Ramos (cell line): ENCODE results near the gene SLC9A7.

Source experiments
- in situ Hi-C: fragments of 300-500 bp; cut with MboI; formaldehyde crosslinking; loops from one replicate; pipeline ENCODE4 v1.14.3; 2022; ENCODE audit warnings: low sequenced_read_pairs; ENCODE audit not compliant: unreplicated experiment

Gene SLC9A7

DNA sequence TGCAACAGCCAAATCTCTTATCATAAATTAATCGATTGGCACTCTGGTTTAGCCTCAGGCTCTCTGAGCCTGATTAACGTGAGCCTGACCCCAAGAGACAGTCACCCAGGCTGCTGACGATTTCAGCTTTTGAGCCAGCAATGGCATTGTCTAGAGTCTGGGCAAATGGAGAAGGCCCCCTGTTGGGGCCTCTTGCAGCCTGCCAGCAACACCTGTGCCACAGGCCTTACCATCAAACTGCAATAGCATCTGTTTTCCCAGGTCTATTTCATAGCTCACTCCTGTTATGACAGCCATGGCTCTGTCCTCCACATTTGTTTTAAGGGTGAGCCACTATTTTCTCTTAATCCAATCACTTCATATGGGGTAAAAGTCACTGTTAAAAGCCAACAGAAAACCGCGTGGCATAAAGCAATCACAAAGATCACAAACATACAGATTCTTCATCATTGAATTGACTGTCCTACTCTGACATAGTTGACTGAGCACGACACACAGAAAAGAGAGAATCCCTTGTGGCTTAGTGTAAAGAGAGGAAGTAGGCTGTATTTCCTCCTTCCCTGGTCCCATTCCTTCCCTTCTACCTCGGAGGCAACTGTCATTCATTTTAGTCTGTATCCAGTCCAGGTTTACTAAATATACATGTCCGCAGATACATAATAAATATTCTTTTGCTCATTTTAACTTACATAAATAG is 47.8 kb downstream of the SLC9A7 start:
- in situ Hi-C loops: no loop called here

DNA sequence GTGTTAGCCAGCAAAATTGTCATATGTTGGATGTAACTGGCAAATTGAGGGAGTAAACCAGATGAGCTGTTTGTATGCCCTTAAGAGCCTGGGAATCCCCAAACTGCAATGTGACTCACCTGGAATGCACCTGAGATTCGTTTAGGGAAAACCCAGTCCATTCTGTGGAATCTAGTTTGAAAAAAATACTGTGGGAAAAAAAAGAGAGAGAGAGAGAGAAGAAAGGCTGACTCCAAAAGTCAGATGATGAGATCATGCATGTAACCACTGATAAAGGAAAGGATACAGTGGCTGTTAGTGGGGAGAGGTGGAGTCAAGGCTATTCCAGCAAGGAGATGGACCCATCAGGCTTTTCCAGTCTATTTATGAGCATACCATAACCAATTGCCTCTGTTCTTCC is 48.5 kb downstream of the SLC9A7 start:
- in situ Hi-C loops: no loop called here

DNA sequence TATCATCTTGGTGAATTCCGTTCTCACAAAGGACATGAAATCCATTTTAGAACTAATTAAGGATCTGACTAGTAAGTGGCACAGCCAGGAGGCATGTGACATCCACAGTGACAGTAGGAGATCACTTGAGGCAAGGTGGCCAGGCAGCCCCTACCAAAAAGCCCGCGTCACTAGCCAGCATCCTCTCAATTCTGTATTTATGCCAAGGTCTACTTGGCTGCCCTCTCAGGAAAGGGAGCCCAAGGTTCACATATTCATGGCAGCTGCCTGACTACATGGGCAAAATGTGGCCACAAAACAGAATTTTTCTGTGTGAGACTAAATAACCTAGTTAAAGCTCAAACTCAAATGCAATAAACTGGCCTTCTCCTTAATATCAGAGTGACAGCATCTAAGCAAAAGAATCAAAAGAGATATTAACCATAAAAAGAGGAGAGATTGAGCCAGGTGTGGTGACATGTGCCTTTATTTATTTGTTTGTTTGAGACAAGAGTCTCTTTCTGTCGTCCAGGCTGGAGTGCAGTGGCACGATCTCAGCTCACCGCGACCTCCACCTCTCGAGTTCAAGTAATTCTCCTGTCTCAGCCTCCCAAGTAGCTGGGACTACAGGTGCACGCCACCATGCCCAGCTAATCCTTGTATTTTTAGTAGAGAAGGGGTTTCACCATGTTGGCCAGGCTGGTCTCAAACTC is 51.5 kb downstream of the SLC9A7 start:
- in situ Hi-C loops: no loop called here

DNA sequence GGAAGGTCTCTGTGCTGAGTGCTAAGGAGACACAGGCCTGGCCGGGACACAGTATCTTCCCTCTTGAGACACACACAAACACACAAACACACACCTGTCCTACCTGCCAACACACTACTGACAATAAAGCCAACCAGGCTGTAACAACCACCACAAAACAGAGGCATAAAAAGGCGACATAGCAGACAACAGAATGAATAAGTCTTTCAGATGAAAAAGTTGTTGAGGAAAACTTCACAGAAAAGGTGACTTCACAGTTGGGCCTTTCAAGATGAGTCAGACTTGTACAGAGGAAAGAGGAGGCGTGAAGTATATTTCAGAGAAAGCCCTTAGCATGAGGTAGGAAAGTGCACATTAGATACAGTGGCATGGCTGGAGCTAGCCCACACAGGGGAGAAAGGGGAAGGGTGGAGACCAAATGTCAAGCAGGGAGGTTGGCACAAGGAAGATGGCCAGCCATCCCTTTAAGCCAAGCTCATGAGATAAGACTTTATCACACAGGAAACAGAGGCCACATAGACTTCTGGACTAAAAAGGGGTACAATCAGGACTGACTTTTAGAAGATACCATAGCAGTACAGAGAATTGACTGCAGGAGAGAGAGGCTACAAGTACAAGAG is 54.0 kb downstream of the SLC9A7 start:
- in situ Hi-C loops: no loop called here

DNA sequence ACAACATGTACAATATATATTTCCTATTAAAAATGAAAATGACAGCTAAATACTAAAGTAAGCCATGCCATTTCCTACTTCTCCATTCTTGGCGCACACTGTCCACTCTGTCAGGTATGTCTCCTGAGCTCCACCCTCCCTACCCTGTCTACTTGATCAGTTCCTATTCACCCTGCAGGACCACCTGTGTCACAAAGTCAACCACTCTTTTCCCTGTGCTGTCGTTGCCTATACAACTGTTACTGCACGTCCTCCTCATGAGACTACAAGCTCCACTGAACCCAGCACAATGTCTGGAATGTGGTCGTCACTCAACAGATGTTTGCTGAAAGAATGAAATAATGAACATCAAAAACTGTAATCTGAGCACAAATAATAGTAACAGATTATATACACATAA is 54.9 kb downstream of the SLC9A7 start:
- in situ Hi-C loops: no loop called here

DNA sequence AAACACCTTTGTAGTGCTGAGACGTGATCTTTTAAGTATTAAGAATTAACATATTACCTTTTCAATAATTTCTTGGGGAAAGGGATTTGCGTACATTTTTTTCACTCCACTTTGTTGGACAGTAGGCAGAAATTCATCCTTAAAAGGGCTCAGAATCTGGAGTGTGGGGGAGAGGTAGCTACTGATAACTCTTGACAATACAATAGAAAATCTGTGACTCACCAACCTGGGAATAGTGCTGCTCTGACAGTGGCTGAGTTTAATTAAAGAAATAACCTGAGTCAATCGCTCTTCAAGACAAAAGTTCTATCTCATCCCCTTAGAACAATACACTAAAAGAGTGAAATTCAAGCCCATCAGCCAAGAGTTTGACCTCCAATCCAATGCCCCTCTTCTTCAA is 60.2 kb downstream of the SLC9A7 start:
- in situ Hi-C loops: no loop called here

DNA sequence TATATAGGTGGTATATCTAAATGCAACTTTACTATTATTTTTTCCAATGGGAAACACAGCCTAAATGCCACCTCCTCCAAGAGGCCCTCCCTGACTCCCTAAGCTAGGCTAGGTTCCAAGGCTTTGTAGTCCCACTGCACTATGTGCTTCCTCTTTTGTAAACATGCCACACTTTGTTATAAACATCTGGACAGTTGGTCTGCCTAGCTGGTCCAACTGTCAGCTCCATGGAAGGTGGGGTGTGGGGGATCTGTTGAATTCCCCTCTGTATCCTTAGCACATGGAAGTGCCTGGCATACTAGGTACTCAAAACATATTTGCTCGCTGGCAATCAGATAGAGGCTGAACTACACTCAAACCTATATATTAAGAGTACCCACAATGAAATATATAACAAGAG is 63.4 kb downstream of the SLC9A7 start:
- in situ Hi-C loops: no loop called here

DNA sequence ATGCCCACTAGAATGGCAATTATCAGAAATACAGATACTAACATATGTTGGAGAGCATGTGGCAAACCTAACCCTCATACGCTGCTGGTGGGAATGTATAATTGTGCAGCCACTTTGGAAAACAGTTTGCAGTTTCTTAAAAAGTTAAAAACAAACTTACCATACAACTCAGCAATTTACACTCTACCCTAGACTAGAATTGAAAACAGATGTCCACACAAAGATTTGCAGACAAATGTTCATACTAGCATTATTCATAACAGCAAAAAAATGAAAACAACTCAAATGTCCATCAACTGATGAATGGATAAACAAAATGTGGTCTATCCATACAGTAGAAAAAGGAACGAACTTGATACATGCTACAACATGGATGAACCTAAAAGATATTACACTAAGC is 64.4 kb downstream of the SLC9A7 start:
- in situ Hi-C loops: no loop called here

DNA sequence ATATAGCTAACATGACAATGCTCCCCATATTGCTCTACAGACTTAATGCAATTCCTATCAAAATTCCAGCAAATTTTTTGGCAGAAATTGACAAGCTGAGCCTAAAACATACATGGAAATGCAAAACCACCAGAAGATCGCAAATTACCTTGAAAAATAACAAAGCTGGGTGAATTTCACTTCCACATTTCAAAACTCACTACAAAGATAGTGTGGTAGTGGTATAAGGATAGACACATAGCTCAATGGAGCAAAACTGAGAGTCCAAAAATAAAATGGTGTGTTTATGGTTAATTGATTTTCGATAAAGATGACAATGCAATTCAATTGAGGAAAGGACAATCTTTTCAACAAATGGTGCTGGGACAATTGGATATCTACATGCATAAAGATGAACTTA is 65.8 kb downstream of the SLC9A7 start:
- in situ Hi-C loops: no loop called here

DNA sequence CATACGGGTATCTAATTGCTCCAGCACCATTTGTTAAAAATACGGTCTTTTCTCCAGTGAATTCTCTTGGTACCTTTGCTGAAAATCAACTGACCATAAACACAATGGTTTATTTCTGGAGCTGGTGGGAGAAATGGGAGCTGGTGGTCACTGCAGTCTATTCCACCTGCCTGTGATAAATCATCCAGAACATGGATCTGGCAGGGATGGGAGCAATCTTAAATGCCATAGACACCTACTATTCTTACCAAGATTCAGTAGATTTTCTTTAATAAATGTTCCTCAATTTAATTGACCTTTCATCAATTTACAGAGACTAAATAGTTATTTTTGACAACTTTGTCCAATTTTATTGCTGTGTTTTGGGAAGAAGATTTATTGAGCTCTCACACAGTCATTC is 68.1 kb downstream of the SLC9A7 start:
- in situ Hi-C loops: no loop called here

DNA sequence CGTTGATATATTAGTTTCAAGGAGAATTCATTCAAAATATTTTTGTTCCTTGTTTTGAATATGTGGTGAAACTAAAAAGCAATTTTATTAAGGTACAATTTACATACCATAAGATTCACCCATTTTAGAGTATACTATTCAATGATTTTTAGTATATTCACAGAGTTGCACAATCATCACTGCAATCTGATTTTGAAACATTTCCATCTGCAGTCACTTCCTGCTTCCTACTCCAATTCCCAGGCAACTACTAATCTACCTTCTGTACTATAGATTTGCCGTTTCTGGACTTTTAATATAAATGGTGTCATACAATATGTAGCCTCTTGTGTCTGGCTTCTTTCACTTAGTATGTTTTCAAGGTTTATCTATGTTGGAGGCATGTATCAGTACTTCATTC is 71.3 kb downstream of the SLC9A7 start:
- in situ Hi-C loops: no loop called here

DNA sequence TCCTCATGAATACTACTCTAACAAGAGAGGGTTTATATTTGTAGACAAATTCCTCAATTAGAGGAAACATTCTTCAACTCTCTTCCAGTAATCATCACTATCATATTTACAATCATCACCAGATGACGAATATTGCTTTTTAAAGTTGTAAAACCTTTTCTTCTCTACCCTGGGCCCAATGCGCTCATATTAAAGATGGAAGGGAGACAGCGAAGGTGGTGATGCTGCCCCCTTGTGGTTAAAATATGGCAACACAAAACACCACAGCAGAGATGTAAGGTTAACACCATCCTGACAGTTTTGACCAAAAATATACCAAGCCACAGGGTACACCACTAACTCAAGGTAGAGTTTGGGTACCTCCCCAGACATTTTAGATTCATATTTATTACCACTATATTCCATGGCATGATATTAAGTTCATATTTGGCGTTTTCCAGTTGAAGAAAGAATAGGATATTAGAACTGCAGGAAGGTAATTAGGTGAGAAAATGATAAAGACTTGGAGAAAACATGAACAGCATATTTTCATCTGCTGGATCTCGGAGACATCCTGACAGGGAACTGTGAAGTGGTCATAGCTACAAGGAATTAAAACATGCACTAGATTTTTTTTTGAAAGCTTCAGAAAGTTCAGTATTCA is 72.8 kb downstream of the SLC9A7 start:
- in situ Hi-C loops: no loop called here

DNA sequence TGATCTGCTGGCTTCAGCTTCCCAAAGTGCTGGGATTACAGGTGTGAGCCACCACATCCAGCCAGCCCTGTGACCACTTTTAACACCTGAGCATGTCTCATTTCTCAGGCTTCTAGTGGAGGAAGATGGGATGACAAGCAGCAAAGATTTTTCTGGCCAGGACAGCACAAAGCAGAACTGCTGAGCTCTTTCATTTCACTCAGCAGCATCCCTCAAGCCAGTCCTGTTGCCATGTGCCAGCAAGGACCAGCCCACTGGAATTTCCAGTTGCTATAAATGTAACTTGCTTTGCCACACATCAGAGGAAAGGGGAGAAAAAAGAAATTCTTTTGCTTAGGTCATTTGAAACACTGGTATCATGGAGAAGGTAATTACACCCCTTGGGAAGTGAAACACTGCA is 75.9 kb downstream of the SLC9A7 start:
- in situ Hi-C loops: no loop called here

DNA sequence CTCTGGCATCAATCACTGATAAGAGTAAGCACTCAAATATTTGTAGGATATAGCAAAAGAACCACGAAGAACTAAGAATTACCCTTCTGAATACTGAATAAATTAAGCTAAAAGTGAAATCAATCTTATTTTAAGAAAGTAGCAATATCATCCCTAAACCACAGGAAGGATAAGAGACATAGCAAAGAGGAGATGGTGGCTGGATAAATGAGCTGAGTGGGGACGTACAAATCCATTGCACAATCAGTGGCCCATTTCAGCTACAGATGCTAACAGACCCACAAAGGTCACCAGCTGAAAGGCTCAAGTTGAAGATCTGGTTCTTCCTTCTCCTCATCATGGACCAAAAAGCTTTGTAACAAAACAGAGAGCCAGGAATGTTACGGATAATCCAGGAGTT is 77.1 kb downstream of the SLC9A7 start:
- in situ Hi-C loops: no loop called here

DNA sequence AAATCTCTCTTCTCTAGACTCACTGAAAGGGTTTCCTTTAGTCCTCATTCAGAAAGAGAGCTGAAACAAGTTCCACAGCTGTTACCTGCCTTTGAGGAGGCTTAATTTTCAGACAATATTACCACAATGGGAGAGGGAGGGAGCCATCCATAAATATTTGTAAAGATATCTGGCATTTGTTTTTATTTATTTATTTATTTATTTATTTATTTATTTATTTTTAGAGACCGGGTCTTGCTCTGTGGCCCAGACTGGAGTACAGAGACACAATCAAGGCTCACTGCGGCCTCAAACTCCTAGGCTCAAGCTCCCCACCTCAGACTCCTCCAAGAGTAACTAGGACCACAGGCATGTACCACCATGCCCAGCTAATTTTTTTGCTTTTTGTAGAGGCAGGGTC is 80.7 kb downstream of the SLC9A7 start:
- in situ Hi-C loops: no loop called here

DNA sequence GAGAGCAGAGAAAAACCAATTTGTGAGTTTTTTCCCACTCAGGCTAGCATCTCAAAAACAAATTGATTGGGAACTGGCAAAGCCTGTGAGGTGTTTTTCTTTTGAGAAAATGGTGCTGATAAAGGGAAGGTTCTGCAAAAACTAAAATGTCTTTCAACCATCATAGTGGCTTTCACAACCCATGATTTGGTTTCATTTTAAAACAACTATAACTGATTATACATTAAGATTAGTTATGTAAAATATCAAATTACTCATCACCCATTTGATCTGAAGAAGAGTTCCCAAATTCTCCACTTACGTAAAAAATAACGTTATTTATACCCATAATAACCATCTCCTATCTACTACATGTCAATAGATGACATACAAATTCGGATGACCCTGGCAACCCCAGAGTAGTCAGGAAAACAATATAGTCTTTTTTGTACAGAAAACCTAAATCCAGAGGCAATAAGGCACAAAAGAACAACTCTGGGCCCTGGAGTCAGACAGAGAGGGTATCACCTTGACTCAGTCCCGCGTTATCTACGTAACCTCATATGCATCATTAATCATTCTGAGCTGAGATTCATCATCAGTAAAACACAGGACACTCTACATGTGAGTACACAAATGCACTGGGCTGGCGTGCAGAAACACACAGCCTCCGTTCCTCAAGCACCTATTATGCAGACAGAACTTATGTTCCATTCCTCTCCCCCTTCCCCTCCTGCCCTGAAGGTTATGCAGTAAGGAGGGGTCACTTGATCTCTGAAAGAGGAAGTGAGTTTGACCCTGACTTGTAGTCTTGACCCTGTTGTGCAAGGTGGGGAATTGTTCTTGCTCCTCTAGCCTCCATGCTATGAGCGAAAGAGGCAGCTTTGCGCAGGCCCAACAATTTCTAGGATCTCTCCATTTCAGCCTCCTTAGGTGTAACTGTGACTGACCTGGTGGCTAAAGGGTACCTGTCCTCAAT is 82.2 kb downstream of the SLC9A7 start:
- in situ Hi-C loops: no loop called here

DNA sequence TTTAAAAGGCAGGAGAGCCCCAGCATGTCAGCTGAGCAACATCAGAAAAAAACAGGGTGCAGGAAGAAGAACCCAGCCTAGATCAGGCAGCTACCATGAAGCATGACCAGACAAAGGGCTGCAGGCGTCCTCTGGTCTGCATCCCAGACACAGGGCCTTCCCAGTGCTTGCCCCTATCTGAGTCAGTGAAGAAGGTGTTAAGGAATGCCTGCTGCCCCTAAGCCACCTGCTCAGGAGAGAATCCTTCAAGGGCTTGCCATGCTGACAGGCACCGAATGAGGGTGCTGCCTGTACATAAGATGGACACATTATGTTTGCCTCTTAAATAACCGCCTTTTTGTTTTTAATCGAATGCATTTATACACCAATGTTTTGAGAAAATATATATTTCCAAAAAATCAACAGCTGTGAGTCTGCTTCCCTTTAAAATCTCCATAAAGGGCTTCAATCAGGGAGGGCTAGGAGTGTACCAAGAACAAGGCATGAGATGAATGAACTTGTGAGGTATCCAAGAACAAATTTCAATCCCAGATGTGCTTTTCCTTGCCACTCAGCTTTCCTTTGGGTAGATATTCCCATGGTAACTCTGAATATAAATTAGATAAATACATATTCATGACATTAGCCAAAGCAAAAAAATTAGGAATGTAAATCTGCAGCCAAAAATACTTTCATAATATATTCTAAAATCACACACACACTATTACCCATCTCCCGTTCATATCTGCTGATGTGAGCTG is 85.1 kb downstream of the SLC9A7 start:
- in situ Hi-C loops: no loop called here

DNA sequence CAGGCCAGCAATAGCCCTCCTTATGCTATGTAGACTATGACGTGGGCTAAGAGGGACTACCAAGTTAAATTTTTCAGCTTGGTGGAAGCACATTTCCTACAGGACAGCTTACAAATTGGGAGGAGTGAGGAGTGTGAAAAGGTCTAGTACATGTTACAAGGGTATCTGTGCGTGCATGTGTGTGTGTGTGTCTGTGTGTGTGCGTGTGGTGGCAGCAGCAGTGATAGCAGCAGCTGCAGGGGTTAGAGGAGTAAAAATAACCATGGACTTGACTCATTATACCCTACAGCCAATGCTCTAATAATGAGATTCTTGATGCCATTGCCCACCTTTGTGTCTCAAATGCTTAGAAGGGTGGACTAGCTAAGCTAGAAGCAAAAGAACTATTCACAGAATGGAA is 88.6 kb downstream of the SLC9A7 start:
- in situ Hi-C loops: no loop called here

DNA sequence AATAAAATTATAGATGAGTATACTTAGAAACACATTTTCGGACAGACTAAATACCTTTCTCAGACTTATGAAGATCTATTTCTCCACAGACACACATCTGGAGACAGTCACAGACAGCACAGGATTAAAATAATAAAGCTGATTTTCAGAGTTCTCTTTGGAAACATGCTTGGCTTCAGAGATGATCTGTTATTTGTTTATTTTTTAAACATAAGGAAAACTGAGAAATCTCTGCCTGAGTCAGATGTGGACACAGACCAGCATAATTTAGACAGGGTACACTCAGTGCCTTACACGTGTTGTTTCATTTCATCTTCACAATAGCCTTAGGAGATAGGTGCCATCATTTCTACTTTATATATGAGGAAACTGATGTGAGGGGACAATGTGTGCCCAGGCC is 92.1 kb downstream of the SLC9A7 start:
- in situ Hi-C loops: no loop called here
